ENCODE measurements around the gene ZNF644. TPM values are rescaled to one million over a fixed set of nuclear protein-coding genes. Genes with fewer than 3 reads are reported as not detected.
"Not testable (repeated sequence)": the region's sequence is repeated elsewhere in the genome, so short reads cannot be mapped to it uniquely, and the experiment has no call there.

Gene ZNF644
- total RNA-seq, 1 experiment from 2014 or later: 36.5 TPM

- Histone ChIP-seq H3K36me3 (ENCODE audit: low read depth) (peaks cover 26% of the 10 kb centered on the region), H3K9me3 (ENCODE audit: insufficient read depth, low read depth) (no peaks in the 10 kb centered on the region), H2AFZ (no peak overlapping the region), H3K4me3 (no peak overlapping the region), H3K27ac (no peak overlapping the region), H4K20me1 (ENCODE audit: insufficient read depth) (peaks cover 9% of the 10 kb centered on the region; the same call in 1 of the 2 replicates), H3K27me3 (ENCODE audit: insufficient read depth, low read depth) (no peaks in the 10 kb centered on the region), H3K79me2 (ENCODE audit: low read depth) (no peaks in the 10 kb centered on the region; the same call in 1 of the 2 replicates), H3K4me1 (replicated peaks; ENCODE audit: insufficient read depth) (no peaks in the 10 kb centered on the region), H3K9me2 (ENCODE audit: insufficient read depth) (no peaks in the 10 kb centered on the region), H3K4me2 (no peak overlapping the region), H3F3A (ENCODE audit: insufficient read depth, low read depth) (0 out of 2 replicates have a peak, but pooled peaks cover 9% of the 10 kb centered on the region)
- BruUV-seq (replicated peaks): no TSS peak
- TF ChIP-seq EZH2 (IDR thresholded peaks at IDR 0.05; ENCODE audit: low read depth): no peak
- TF ChIP-seq, protein P1, sequence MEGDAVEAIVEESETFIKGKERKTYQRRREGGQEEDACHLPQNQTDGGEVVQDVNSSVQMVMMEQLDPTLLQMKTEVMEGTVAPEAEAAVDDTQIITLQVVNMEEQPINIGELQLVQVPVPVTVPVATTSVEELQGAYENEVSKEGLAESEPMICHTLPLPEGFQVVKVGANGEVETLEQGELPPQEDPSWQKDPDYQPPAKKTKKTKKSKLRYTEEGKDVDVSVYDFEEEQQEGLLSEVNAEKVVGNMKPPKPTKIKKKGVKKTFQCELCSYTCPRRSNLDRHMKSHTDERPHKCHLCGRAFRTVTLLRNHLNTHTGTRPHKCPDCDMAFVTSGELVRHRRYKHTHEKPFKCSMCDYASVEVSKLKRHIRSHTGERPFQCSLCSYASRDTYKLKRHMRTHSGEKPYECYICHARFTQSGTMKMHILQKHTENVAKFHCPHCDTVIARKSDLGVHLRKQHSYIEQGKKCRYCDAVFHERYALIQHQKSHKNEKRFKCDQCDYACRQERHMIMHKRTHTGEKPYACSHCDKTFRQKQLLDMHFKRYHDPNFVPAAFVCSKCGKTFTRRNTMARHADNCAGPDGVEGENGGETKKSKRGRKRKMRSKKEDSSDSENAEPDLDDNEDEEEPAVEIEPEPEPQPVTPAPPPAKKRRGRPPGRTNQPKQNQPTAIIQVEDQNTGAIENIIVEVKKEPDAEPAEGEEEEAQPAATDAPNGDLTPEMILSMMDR (conservative IDR thresholded peaks at IDR 0.05): no peak
- intact Hi-C loops (cut with micrococcal nuclease; ENCODE audit: unreplicated experiment): no loop called here
- ChIA-PET CTCF (no interaction called here), POLR2A (ENCODE audit: unreplicated experiment) (no interaction called here)
- DNase-seq: no peak
These were observed 110.5 kb downstream of the ZNF644 start for GRCh38 chr1:90911353-90911752.

DNA sequence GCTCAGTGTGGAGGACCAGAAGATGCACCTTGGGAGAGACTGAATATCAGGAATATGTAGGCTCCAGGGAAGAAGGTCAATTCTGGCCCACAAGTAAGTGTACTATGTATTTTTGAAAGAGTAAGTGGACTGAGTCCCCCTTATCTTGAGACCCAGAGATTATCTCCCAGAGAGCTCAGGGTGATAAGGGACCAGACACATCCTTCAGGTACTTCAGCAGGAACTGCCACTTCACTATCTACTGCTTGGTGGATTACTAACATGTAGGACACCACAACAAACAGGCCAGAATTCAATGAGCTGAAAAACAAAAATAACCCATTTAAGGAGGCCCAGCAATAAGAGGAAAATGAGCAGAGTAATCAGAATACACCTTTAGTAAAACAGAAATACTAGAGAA, 119.2 kb downstream of the ZNF644 start:
- Histone ChIP-seq H3K27me3 (ENCODE audit: insufficient read depth, low read depth) (no peaks in the 10 kb centered on the region), H3K9me3 (ENCODE audit: insufficient read depth, low read depth) (no peaks in the 10 kb centered on the region), H3K79me2 (ENCODE audit: low read depth) (no peaks in the 10 kb centered on the region), H4K20me1 (ENCODE audit: insufficient read depth) (no peaks in the 10 kb centered on the region), H3K4me3 (no peak overlapping the region), H3K27ac (no peak overlapping the region), H2AFZ (no peak overlapping the region), H3K4me2 (no peak overlapping the region), H3K4me1 (replicated peaks; ENCODE audit: insufficient read depth) (no peaks in the 10 kb centered on the region), H3K9me2 (ENCODE audit: insufficient read depth) (no peaks in the 10 kb centered on the region), H3F3A (ENCODE audit: insufficient read depth, low read depth) (no peaks in the 10 kb centered on the region), H3K36me3 (ENCODE audit: low read depth) (0 out of 2 replicates have a peak, but pooled peaks cover 4% of the 10 kb centered on the region)
- DNase-seq: no peak
- BruUV-seq (replicated peaks): no TSS peak
- ChIA-PET POLR2A (ENCODE audit: unreplicated experiment) (no interaction called here), CTCF (interaction anchor here (0.5 kb wide), 1 partner anchor 1953 kb away, joined by 3 read pairs; no protein-coding TSS in a partner anchor)
- TF ChIP-seq, protein P1 (conservative IDR thresholded peaks at IDR 0.05): no peak
- TF ChIP-seq EZH2 (IDR thresholded peaks at IDR 0.05; ENCODE audit: low read depth): no peak
- intact Hi-C loops (cut with micrococcal nuclease; ENCODE audit: unreplicated experiment): no loop called here

- ChIA-PET POLR2A (ENCODE audit: unreplicated experiment) (no interaction called here), CTCF (no interaction called here)
These were observed 122.6 kb downstream of the ZNF644 start for GRCh38 chr1:90899263-90899662.

GRCh38 chr1:90893679-90894078, 128.2 kb downstream of the ZNF644 start:
- H3K27me3 ChIP-seq (ENCODE audit: insufficient read depth, low read depth); H3K27ac ChIP-seq; DNase-seq; H3K9me2 ChIP-seq (ENCODE audit: insufficient read depth); H4K20me1 ChIP-seq (ENCODE audit: insufficient read depth); H3K79me2 ChIP-seq (ENCODE audit: low read depth); BruUV-seq (replicated peaks); H3F3A ChIP-seq (ENCODE audit: insufficient read depth, low read depth); H3K4me2 ChIP-seq; H3K9me3 ChIP-seq (ENCODE audit: insufficient read depth, low read depth); H3K4me1 ChIP-seq (replicated peaks; ENCODE audit: insufficient read depth); H3K36me3 ChIP-seq (ENCODE audit: low read depth); POLR2A ChIA-PET (ENCODE audit: unreplicated experiment); H2AFZ ChIP-seq; H3K4me3 ChIP-seq; intact Hi-C loops (cut with micrococcal nuclease; ENCODE audit: unreplicated experiment); CTCF ChIA-PET: not testable (repeated sequence)

More at GRCh38 chr1:90899263-90899662, 122.6 kb downstream of the ZNF644 start:
- Histone ChIP-seq H3K9me3 (ENCODE audit: insufficient read depth, low read depth) (no peaks in the 10 kb centered on the region), H3K4me3 (no peak overlapping the region), H3K36me3 (ENCODE audit: low read depth) (no peaks in the 10 kb centered on the region), H3K9me2 (ENCODE audit: insufficient read depth) (no peaks in the 10 kb centered on the region), H3F3A (ENCODE audit: insufficient read depth, low read depth) (peaks cover 8% of the 10 kb centered on the region; the same call in 1 of the 2 replicates), H3K79me2 (ENCODE audit: low read depth) (no peaks in the 10 kb centered on the region), H4K20me1 (ENCODE audit: insufficient read depth) (no peaks in the 10 kb centered on the region), H2AFZ (no peak overlapping the region), H3K27ac (no peak overlapping the region), H3K4me1 (replicated peaks; ENCODE audit: insufficient read depth) (no peaks in the 10 kb centered on the region), H3K27me3 (ENCODE audit: insufficient read depth, low read depth) (no peaks in the 10 kb centered on the region), H3K4me2 (no peak overlapping the region)
- TF ChIP-seq, protein P1 (conservative IDR thresholded peaks at IDR 0.05): no peak
- TF ChIP-seq EZH2 (IDR thresholded peaks at IDR 0.05; ENCODE audit: low read depth): no peak
- no peak for DNase-seq
- BruUV-seq (replicated peaks): no TSS peak
- intact Hi-C loops (cut with micrococcal nuclease; ENCODE audit: unreplicated experiment): no loop called here

DNA sequence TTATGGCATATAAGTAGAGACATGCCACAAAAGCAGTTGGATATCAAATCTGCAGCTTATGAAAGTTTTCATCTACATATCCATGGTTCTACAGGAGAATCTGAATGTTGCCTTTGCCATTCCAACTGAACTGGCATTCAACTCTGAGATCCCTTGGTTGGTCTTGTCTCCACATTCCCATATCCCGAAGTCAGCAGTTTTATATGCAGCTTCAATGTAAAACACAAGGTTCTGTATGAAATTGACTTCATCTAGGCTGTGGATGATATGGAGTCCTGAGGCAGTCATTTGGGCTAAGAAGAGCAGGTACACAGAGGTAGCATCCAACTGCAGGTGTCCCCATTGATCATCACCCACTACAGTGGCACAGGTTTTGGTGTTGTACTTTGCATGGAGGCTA, 129.0 kb downstream of the ZNF644 start:
- H3K9me3 ChIP-seq (ENCODE audit: insufficient read depth, low read depth); intact Hi-C loops (cut with micrococcal nuclease; ENCODE audit: unreplicated experiment); DNase-seq; CTCF ChIA-PET; H3K4me3 ChIP-seq; H2AFZ ChIP-seq; BruUV-seq (replicated peaks); H3F3A ChIP-seq (ENCODE audit: insufficient read depth, low read depth); H3K4me1 ChIP-seq (replicated peaks; ENCODE audit: insufficient read depth); H3K4me2 ChIP-seq; H3K9me2 ChIP-seq (ENCODE audit: insufficient read depth); H3K36me3 ChIP-seq (ENCODE audit: low read depth); H3K27me3 ChIP-seq (ENCODE audit: insufficient read depth, low read depth); H3K79me2 ChIP-seq (ENCODE audit: low read depth); H3K27ac ChIP-seq; H4K20me1 ChIP-seq (ENCODE audit: insufficient read depth): not testable (repeated sequence)
- POLR2A ChIA-PET (ENCODE audit: unreplicated experiment): interaction anchor here (0.5 kb wide), 1 partner anchor 129 kb away, joined by 3 read pairs; no protein-coding TSS in a partner anchor
